SU-DHL-6 (cell line): ENCODE data around the gene DCLK1.

Experiments
- H2AFZ ChIP-seq: fragments of 200-600 bp; sonication (generic); 2 replicates; pipeline ENCODE4 v1.6.1; 2014; ENCODE audit warnings: low read depth, mild to moderate bottlenecking, moderate library complexity, mixed read lengths, antibody characterized with exemption, low read length; ENCODE audit not compliant: severe bottlenecking
- H3F3A ChIP-seq: fragments of 200-600 bp; shearing (Covaris generic); 2 replicates; pipeline ENCODE4 v1.6.0; 2016; ENCODE audit warnings: antibody characterized with exemption, mild to moderate bottlenecking; ENCODE audit not compliant: insufficient read depth
- H3K27ac ChIP-seq: fragments of 200-600 bp; sonication (generic); 2 replicates; pipeline ENCODE4 v1.5.1; 2016; ENCODE audit warnings: low read depth, mild to moderate bottlenecking, low read length, moderate library complexity, mixed read lengths
- H3K27me3 ChIP-seq: fragments of 200-600 bp; sonication (generic), shearing (Covaris generic); 2 replicates; pipeline ENCODE4 v1.6.0; 2014; ENCODE audit warnings: mild to moderate bottlenecking, low read length
- H3K36me3 ChIP-seq: fragments of 200-600 bp; sonication (generic); 2 replicates; pipeline ENCODE4 v1.6.1; 2014; ENCODE audit warnings: mild to moderate bottlenecking, low read length, mixed read lengths
- H3K4me2 ChIP-seq: fragments of 300-600, 200-600 bp; shearing (Covaris generic), sonication (generic); 2 replicates; pipeline ENCODE4 v1.6.0; 2014; ENCODE audit warnings: low read length, low read depth, mild to moderate bottlenecking; ENCODE audit not compliant: poor library complexity, severe bottlenecking
- H3K4me3 ChIP-seq: fragments of 200-600 bp; sonication (generic); 2 replicates; pipeline ENCODE4 v1.5.1; 2014; ENCODE audit warnings: antibody characterized with exemption, low read length, mild to moderate bottlenecking, mixed read lengths; ENCODE audit not compliant: insufficient read depth, poor library complexity, severe bottlenecking
- H3K79me2 ChIP-seq: fragments of 200-600 bp; sonication (generic); 2 replicates; pipeline ENCODE4 v1.6.1; 2014; ENCODE audit warnings: mild to moderate bottlenecking, low read length, moderate library complexity; ENCODE audit not compliant: insufficient read depth
- H3K9ac ChIP-seq: fragments of 200-600 bp; sonication (generic); 2 replicates; pipeline ENCODE4 v1.7.0; 2014; ENCODE audit warnings: mild to moderate bottlenecking, low read length
- H3K9me2 ChIP-seq: fragments of 200-600 bp; sonication (generic); replicated peaks from 2 replicates; pipeline ENCODE4 v1.6.1; 2014; ENCODE audit warnings: low read length; ENCODE audit not compliant: insufficient read depth
- H3K9me3 ChIP-seq: fragments of 200-600 bp; sonication (generic); 2 replicates; pipeline ENCODE4 v1.6.1; 2014; ENCODE audit warnings: low read length, mixed read lengths; ENCODE audit not compliant: insufficient read depth
- H4K20me1 ChIP-seq: fragments of 200-600 bp; sonication (generic); 2 replicates; pipeline ENCODE4 v1.6.1; 2014; ENCODE audit warnings: low read depth, mild to moderate bottlenecking, antibody characterized with exemption, low read length, moderate library complexity, mixed read lengths
- CTCF ChIP-seq: fragments of 200-600 bp; sonication (generic); IDR thresholded peaks from one replicate; pipeline ENCODE4 v1.5.1; 2017; ENCODE audit warnings: antibody characterized with exemption, mild to moderate bottlenecking, low read length, moderate library complexity; ENCODE audit not compliant: insufficient read depth, poor library complexity, severe bottlenecking
- EZH2phosphoT487 ChIP-seq: fragments of 200-600 bp; sonication (generic), shearing (Covaris generic); conservative IDR thresholded peaks from 2 replicates; pipeline ENCODE4 v1.6.1; 2018; ENCODE audit warnings: mild to moderate bottlenecking, antibody characterized with exemption, low read length, moderate library complexity, mixed read lengths

Gene DCLK1

GRCh38 chr13:36059321-36059720, 71.9 kb downstream of the DCLK1 start:
- H3K4me3 ChIP-seq = no peak overlapping the region
- H3K9me3 ChIP-seq = no peaks in the 10 kb centered on the region
- TF ChIP-seq CTCF = no peak
- TF ChIP-seq EZH2phosphoT487 = no peak
- no peaks in the 10 kb centered on the region for H3K36me3 ChIP-seq
- no peaks in the 10 kb centered on the region for H3F3A ChIP-seq
- H4K20me1 ChIP-seq = no peaks in the 10 kb centered on the region
- H3K9ac ChIP-seq = no peak overlapping the region
- H2AFZ ChIP-seq = no peak overlapping the region
- no peaks in the 10 kb centered on the region for H3K9me2 ChIP-seq
- no peak overlapping the region for H3K4me2 ChIP-seq
- no peaks in the 10 kb centered on the region for H3K79me2 ChIP-seq
- H3K27me3 ChIP-seq = no peaks in the 10 kb centered on the region
- no peak overlapping the region for H3K27ac ChIP-seq

DNA sequence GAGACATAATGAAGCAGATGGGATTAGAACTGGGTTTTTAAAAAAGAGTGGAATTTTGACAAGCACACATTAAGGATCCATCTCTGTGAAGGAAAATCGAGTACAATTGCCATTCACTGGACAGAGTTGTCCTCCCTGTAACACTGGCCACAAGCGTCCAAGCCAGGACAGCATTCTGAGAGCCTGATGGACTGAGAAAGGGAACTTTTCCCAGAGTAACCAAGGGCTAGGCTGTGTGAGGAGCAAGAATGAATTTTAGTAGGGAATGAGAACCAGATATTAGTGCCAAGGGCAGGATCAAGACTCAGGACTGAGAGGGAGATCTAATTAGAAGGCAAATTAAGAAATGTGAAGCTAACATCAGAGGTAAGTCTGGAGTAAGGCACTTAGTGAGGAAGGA, 73.1 kb downstream of the DCLK1 start:
- no peak overlapping the region for H3K4me2 ChIP-seq
- no peak overlapping the region for H3K4me3 ChIP-seq
- no peaks in the 10 kb centered on the region for H3K36me3 ChIP-seq
- no peaks in the 10 kb centered on the region for H3F3A ChIP-seq
- H3K27me3 ChIP-seq = no peaks in the 10 kb centered on the region
- TF ChIP-seq CTCF = no peak
- TF ChIP-seq EZH2phosphoT487 = no peak
- H4K20me1 ChIP-seq = no peaks in the 10 kb centered on the region
- H3K9ac ChIP-seq = no peak overlapping the region
- H3K9me3 ChIP-seq = no peaks in the 10 kb centered on the region
- no peaks in the 10 kb centered on the region for H3K79me2 ChIP-seq
- H3K9me2 ChIP-seq = no peaks in the 10 kb centered on the region
- H2AFZ ChIP-seq = no peak overlapping the region
- no peak overlapping the region for H3K27ac ChIP-seq

DNA sequence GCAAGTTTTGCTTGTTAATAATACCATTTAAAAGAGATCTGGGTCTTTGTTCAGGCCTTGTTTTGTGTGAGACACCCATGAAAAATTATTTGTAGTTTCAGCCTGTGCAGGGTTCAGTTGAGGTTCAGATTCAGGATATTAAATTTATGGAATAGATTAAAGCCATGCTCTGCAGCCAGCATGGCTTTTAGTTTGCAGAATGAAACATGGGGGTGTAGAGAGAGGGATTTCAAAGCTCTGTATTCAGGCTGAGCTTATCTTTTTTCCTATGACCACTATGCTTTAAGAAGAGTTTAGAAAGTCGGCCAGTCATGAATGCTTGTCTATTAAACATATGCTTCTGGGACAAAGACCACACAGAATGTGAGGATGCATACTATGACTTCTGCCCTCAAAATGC, 73.6 kb downstream of the DCLK1 start:
- H3K4me2 ChIP-seq = no peak overlapping the region
- H3K79me2 ChIP-seq = no peaks in the 10 kb centered on the region
- TF ChIP-seq CTCF (no peak), EZH2phosphoT487 (no peak)
- no peak overlapping the region for H3K4me3 ChIP-seq
- no peaks in the 10 kb centered on the region for H4K20me1 ChIP-seq
- no peak overlapping the region for H3K9ac ChIP-seq
- no peak overlapping the region for H2AFZ ChIP-seq
- no peaks in the 10 kb centered on the region for H3F3A ChIP-seq
- no peaks in the 10 kb centered on the region for H3K9me3 ChIP-seq
- H3K27me3 ChIP-seq = no peaks in the 10 kb centered on the region
- H3K9me2 ChIP-seq = no peaks in the 10 kb centered on the region
- H3K27ac ChIP-seq = no peak overlapping the region
- no peaks in the 10 kb centered on the region for H3K36me3 ChIP-seq

- TF ChIP-seq EZH2phosphoT487 (no peak), CTCF (no peak)
- no peaks in the 10 kb centered on the region for H3F3A ChIP-seq
- H3K9ac ChIP-seq = no peak overlapping the region
- no peak overlapping the region for H2AFZ ChIP-seq
- H3K27ac ChIP-seq = no peak overlapping the region
- H3K4me3 ChIP-seq = no peak overlapping the region
- no peaks in the 10 kb centered on the region for H3K36me3 ChIP-seq
- H3K9me3 ChIP-seq = no peaks in the 10 kb centered on the region
- no peaks in the 10 kb centered on the region for H4K20me1 ChIP-seq
- H3K79me2 ChIP-seq = no peaks in the 10 kb centered on the region
- no peak overlapping the region for H3K4me2 ChIP-seq
- no peaks in the 10 kb centered on the region for H3K9me2 ChIP-seq
- H3K27me3 ChIP-seq = no peaks in the 10 kb centered on the region
These were observed 74.1 kb downstream of the DCLK1 start for GRCh38 chr13:36057041-36057440.
